ENCODE results near the gene NELL1.

NELL1 gene

DNA sequence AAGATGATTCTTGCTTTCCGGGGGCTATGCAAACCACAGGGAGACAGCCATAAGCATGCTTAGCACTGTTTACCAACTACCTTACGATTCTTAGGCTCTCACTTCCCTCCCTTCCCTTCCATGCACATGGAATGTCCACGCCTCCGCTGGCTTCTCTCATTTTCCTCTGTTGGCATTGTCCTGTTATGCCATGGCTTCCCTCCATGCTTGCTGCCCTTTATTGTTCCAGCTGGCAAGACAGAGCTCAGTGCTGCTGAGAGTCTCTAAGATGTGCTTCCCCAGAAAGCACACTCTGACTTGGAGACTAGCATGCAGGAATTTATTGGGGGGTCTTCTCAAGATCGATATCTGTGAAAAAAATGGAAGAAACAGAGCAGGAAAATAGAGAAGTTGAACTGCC is 379.2 kb downstream of the NELL1 start:
- DNase-seq (ENCODE audit: low read depth) = no peak
- no peak for TF ChIP-seq CTCF (IDR thresholded peaks at IDR 0.05; ENCODE audit: low read length, missing control alignments)
- no peak overlapping the region for H3K4me3 ChIP-seq (replicated peaks; ENCODE audit: low read depth, low read length)

GRCh38 chr11:21053466-21053865 is 384.1 kb downstream of the NELL1 start:
- TF ChIP-seq CTCF (IDR thresholded peaks at IDR 0.05; ENCODE audit: low read length, missing control alignments) = no peak
- no peak overlapping the region for H3K4me3 ChIP-seq (replicated peaks; ENCODE audit: low read depth, low read length)
- DNase-seq (ENCODE audit: low read depth) = no peak

- H3K4me3 ChIP-seq (replicated peaks; ENCODE audit: low read depth, low read length) = no peak overlapping the region
- TF ChIP-seq CTCF (IDR thresholded peaks at IDR 0.05; ENCODE audit: low read length, missing control alignments) = no peak
- DNase-seq (ENCODE audit: low read depth) = no peak
Observed at GRCh38 chr11:21056644-21057043, 387.3 kb downstream of the NELL1 start.

DNA sequence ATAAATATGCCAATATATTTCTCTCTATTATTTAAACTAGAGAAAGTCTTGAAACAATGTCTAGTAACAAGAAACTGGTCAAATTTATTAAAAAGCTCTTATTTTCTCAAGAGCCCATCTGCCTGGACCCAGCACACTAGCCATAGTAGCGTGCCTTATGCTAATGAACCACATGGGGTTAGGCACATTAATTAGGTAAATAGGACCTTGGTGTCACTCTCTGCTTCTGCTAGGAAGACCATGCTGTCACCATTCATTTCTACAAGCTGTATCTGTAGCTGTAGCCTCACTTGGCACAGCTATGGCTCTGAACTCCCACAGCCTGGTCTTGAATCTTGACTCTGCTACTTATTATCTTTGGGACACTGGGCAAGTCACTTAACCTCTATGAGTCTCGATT is 390.5 kb downstream of the NELL1 start:
- TF ChIP-seq CTCF (IDR thresholded peaks at IDR 0.05; ENCODE audit: low read length, missing control alignments) = no peak
- no peak for DNase-seq (ENCODE audit: low read depth)
- no peak overlapping the region for H3K4me3 ChIP-seq (replicated peaks; ENCODE audit: low read depth, low read length)

DNA sequence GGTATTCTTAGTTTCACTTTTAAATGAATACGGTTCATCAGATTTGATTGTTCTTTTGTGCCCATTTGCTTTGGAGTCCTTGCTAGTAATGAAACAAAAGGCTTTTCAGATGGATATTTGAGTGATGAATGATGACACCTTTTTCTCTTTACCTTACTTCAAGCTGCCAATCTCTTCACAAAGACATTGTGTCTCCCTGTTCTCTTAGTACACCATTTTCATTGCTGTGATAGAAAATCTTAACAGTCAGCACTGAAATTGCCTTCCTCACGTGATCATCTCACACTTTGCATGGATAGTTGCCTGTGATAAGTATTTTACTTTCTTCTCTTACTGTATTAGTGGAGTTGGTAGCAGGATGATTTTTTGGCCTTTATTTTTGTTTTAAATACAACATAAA is 396.6 kb downstream of the NELL1 start:
- no peak for TF ChIP-seq CTCF (IDR thresholded peaks at IDR 0.05; ENCODE audit: low read length, missing control alignments)
- H3K4me3 ChIP-seq (replicated peaks; ENCODE audit: low read depth, low read length) = no peak overlapping the region
- no peak for DNase-seq (ENCODE audit: low read depth)

- H3K4me3 ChIP-seq (replicated peaks; ENCODE audit: low read depth, low read length) = no peak overlapping the region
- TF ChIP-seq CTCF (IDR thresholded peaks at IDR 0.05; ENCODE audit: low read length, missing control alignments) = no peak
- DNase-seq (ENCODE audit: low read depth) = no peak
Observed at GRCh38 chr11:21068886-21069285, 399.5 kb downstream of the NELL1 start.

DNA sequence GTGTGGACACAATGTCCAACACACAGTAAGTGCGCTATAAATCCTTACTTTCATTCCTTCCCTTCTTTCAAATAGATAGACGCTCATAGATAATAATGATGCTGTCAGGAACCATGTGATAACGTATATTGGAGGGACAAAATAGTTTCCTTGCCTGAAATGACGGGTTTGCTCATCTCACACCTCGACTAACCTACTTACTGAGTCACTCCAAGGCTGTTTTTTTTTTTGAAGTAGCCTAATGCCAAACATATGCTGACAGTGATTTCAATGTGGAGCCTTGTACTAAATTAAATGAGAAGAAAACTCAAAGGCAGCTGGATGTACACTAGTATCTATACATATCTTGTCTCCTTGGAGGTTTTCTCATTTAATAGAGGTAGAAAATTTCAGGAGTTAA is 400.5 kb downstream of the NELL1 start:
- H3K4me3 ChIP-seq (replicated peaks; ENCODE audit: low read depth, low read length) = no peak overlapping the region
- no peak for DNase-seq (ENCODE audit: low read depth)
- TF ChIP-seq CTCF (IDR thresholded peaks at IDR 0.05; ENCODE audit: low read length, missing control alignments) = no peak
